GM23338 (cell line): ENCODE data around the gene FAF1. TPM values are rescaled to one million over a fixed set of nuclear protein-coding genes. Genes with fewer than 3 reads are reported as not detected.

Source experiments
- ATAC-seq: fragments of 200-7000 bp; cut with Tn5 transposase; 3 replicates; pipeline ENCODE4 v1.9.1; 2020
- DNase-seq: peaks from one replicate; pipeline ENCODE4 v3.0.0-alpha.2; 2015; ENCODE audit warnings: low spot score
- H2AFZ ChIP-seq: fragments of 200-600 bp; sonication (generic); 2 replicates; pipeline ENCODE4 v1.8.0; 2016; ENCODE audit warnings: antibody characterized with exemption, mild to moderate bottlenecking, moderate library complexity
- H3F3A ChIP-seq: fragments of 200-600 bp; sonication (generic); replicated peaks from 2 replicates; pipeline ENCODE4 v1.8.0; 2017; ENCODE audit warnings: antibody characterized with exemption, mixed run types, low read depth
- H3K27ac ChIP-seq: fragments of 200-600 bp; sonication (generic); 2 replicates; pipeline ENCODE4 v1.6.1; 2016; ENCODE audit warnings: low read depth
- H3K27me3 ChIP-seq: fragments of 200-600 bp; sonication (generic); 2 replicates; pipeline ENCODE4 v1.8.0; 2016; ENCODE audit warnings: mild to moderate bottlenecking, mixed run types, moderate library complexity; ENCODE audit not compliant: insufficient read depth
- H3K36me3 ChIP-seq: fragments of 200-600 bp; sonication (generic); 2 replicates; pipeline ENCODE4 v1.8.0; 2016; ENCODE audit warnings: mild to moderate bottlenecking; ENCODE audit not compliant: insufficient read depth
- H3K4me1 ChIP-seq: fragments of 200-600 bp; sonication (generic); 2 replicates; pipeline ENCODE4 v1.8.0; 2016; ENCODE audit warnings: mild to moderate bottlenecking, moderate library complexity; ENCODE audit not compliant: insufficient read depth
- H3K4me2 ChIP-seq: fragments of 200-600 bp; sonication (generic); 2 replicates; pipeline ENCODE4 v1.7.1; 2017; ENCODE audit warnings: mixed run types
- H3K4me3 ChIP-seq: fragments of 200-600 bp; sonication (generic); 2 replicates; pipeline ENCODE4 v1.6.1; 2016; ENCODE audit warnings: mixed run types
- H3K79me2 ChIP-seq: fragments of 200-600 bp; sonication (generic); replicated peaks from 2 replicates; pipeline ENCODE4 v1.8.0; 2017; ENCODE audit warnings: mild to moderate bottlenecking; ENCODE audit not compliant: insufficient read depth
- H3K9me2 ChIP-seq: fragments of 200-600 bp; sonication (generic); 2 replicates; pipeline ENCODE4 v1.8.0; 2017; ENCODE audit not compliant: insufficient read depth
- H4K20me1 ChIP-seq: fragments of 200-600 bp; sonication (generic); replicated peaks from 2 replicates; pipeline ENCODE4 v1.8.0; 2017; ENCODE audit warnings: mild to moderate bottlenecking; ENCODE audit not compliant: insufficient read depth
- H3K27ac Mint-ChIP-seq: 2 replicates; pipeline ENCODE4 v1.8.0; 2020; ENCODE audit warnings: inconsistent platforms, mild to moderate bottlenecking, moderate library complexity, mixed read lengths
- H3K27me3 Mint-ChIP-seq: 3 replicates; pipeline ENCODE4 v1.8.0; 2022; ENCODE audit warnings: low read depth, mild to moderate bottlenecking, moderate library complexity, mixed read lengths, inconsistent platforms; ENCODE audit not compliant: insufficient read depth, poor library complexity
- H3K36me3 Mint-ChIP-seq: 3 replicates; pipeline ENCODE4 v1.8.0; 2021; ENCODE audit warnings: low read depth, mild to moderate bottlenecking, inconsistent platforms, moderate library complexity, mixed read lengths
- H3K4me1 Mint-ChIP-seq: 3 replicates; pipeline ENCODE4 v1.8.0; 2020; ENCODE audit warnings: mild to moderate bottlenecking, inconsistent platforms, mixed read lengths
- H3K4me3 Mint-ChIP-seq: 3 replicates; pipeline ENCODE4 v1.8.0; 2021; ENCODE audit warnings: moderate library complexity, mild to moderate bottlenecking, inconsistent platforms, mixed read lengths
- H3K9me3 Mint-ChIP-seq: 3 replicates; pipeline ENCODE4 v1.8.0; 2020; ENCODE audit warnings: moderate library complexity, mild to moderate bottlenecking, inconsistent platforms, mixed read lengths
- CREB1 ChIP-seq: fragments of 250-450 bp; sonication (Bioruptor Pico); IDR thresholded peaks from 2 replicates; pipeline ENCODE4 v1.5.0; 2020; ENCODE audit warnings: low read depth, mild to moderate bottlenecking, moderate library complexity
- EZH2phosphoT487 ChIP-seq: fragments of 200-600 bp; sonication (generic); IDR thresholded peaks from one replicate; pipeline ENCODE4 v1.8.1; 2018; ENCODE audit warnings: antibody characterized with exemption; ENCODE audit not compliant: unreplicated experiment
- JUNB ChIP-seq: IDR thresholded peaks from one replicate; pipeline ENCODE4 v1.6.1; 2016; ENCODE audit warnings: antibody characterized with exemption; ENCODE audit not compliant: unreplicated experiment
- NANOG ChIP-seq: IDR thresholded peaks from 2 replicates; pipeline ENCODE4 v1.6.1; 2016; ENCODE audit warnings: antibody characterized with exemption, borderline replicate concordance
- POLR2AphosphoS5 ChIP-seq: IDR thresholded peaks from 2 replicates; pipeline ENCODE4 v1.6.1; 2016; ENCODE audit warnings: antibody characterized with exemption, low read depth
- STAT1 ChIP-seq: IDR thresholded peaks from one replicate; pipeline ENCODE4 v1.6.1; 2016; ENCODE audit warnings: antibody characterized with exemption; ENCODE audit not compliant: unreplicated experiment
- ZNF114 ChIP-seq: fragments of 250-450 bp; sonication (Bioruptor Pico); IDR thresholded peaks from 2 replicates; pipeline ENCODE4 v1.5.0; 2020; ENCODE audit warnings: mild to moderate bottlenecking, moderate library complexity
- polyA plus RNA-seq: library from polyadenylated mRNA; unstranded; fragments of >200 nt; fragmentation: Nextera tagmentation; extraction: Ambion mirVana; gene quantifications from 2 replicates; pipeline ENCODE4 v1.2.1, GENCODE V29; 2016
- total RNA-seq: library from RNA; depleted of rRNA; stranded (reverse); fragments of >200 nt; shearing (Covaris generic); gene quantifications from 2 replicates; pipeline ENCODE4 v1.2.3, GENCODE V29; 2014
- TF ChIP-seq, protein P1 (sequence below): IDR thresholded peaks from one replicate; pipeline ENCODE4 v1.6.1; 2018; ENCODE audit warnings: antibody characterized with exemption; ENCODE audit not compliant: unreplicated experiment
- TF ChIP-seq, protein P2 (sequence below), 2 experiments: fragments of 200-600 bp in 1 of 2; sonication (generic) in 1 of 2; conservative IDR thresholded peaks; 2 replicates each; pipeline versions ENCODE4 v1.5.1 to v1.6.1; 2016 to 2017; ENCODE audit warnings: antibody characterized with exemption in 2 of 2, low read depth in 2 of 2, mild to moderate bottlenecking in 2 of 2, moderate library complexity in 1 of 2
- TF ChIP-seq, protein P3 (sequence below): IDR thresholded peaks from 2 replicates; pipeline ENCODE4 v1.6.1; 2016; ENCODE audit warnings: antibody characterized with exemption

FAF1 gene
- total and polyA plus RNA-seq, 2 experiments from 2014 or later = 24.1 to 53.2 TPM

DNA sequence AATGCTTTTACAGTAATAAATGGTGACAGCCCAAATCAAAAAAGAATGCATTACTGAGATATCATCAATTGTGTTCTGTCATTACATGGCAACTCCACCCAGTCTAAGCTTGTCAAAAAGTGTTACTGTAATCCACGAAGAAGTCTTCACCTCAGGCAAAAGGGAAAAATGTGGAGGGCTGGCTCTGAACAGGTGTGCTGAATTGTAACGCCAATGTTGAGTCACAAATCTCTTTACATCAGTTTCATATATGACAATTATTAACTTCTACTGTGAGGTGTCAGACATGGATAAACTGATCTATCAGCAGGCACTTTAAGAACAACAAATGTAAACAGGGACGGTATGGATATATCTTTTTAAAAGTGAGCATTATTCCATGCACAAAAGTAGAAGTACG is 438.4 kb downstream of the FAF1 start (continued):
- TF ChIP-seq, protein P1, sequence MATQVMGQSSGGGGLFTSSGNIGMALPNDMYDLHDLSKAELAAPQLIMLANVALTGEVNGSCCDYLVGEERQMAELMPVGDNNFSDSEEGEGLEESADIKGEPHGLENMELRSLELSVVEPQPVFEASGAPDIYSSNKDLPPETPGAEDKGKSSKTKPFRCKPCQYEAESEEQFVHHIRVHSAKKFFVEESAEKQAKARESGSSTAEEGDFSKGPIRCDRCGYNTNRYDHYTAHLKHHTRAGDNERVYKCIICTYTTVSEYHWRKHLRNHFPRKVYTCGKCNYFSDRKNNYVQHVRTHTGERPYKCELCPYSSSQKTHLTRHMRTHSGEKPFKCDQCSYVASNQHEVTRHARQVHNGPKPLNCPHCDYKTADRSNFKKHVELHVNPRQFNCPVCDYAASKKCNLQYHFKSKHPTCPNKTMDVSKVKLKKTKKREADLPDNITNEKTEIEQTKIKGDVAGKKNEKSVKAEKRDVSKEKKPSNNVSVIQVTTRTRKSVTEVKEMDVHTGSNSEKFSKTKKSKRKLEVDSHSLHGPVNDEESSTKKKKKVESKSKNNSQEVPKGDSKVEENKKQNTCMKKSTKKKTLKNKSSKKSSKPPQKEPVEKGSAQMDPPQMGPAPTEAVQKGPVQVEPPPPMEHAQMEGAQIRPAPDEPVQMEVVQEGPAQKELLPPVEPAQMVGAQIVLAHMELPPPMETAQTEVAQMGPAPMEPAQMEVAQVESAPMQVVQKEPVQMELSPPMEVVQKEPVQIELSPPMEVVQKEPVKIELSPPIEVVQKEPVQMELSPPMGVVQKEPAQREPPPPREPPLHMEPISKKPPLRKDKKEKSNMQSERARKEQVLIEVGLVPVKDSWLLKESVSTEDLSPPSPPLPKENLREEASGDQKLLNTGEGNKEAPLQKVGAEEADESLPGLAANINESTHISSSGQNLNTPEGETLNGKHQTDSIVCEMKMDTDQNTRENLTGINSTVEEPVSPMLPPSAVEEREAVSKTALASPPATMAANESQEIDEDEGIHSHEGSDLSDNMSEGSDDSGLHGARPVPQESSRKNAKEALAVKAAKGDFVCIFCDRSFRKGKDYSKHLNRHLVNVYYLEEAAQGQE = no peak
- TF ChIP-seq POLR2AphosphoS5 (no peak), EZH2phosphoT487 (no peak)
- TF ChIP-seq, protein P2, sequence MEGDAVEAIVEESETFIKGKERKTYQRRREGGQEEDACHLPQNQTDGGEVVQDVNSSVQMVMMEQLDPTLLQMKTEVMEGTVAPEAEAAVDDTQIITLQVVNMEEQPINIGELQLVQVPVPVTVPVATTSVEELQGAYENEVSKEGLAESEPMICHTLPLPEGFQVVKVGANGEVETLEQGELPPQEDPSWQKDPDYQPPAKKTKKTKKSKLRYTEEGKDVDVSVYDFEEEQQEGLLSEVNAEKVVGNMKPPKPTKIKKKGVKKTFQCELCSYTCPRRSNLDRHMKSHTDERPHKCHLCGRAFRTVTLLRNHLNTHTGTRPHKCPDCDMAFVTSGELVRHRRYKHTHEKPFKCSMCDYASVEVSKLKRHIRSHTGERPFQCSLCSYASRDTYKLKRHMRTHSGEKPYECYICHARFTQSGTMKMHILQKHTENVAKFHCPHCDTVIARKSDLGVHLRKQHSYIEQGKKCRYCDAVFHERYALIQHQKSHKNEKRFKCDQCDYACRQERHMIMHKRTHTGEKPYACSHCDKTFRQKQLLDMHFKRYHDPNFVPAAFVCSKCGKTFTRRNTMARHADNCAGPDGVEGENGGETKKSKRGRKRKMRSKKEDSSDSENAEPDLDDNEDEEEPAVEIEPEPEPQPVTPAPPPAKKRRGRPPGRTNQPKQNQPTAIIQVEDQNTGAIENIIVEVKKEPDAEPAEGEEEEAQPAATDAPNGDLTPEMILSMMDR (conservative IDR thresholded peaks at IDR 0.05; ENCODE audit: low read depth in 2 of 2) = no peak

DNA sequence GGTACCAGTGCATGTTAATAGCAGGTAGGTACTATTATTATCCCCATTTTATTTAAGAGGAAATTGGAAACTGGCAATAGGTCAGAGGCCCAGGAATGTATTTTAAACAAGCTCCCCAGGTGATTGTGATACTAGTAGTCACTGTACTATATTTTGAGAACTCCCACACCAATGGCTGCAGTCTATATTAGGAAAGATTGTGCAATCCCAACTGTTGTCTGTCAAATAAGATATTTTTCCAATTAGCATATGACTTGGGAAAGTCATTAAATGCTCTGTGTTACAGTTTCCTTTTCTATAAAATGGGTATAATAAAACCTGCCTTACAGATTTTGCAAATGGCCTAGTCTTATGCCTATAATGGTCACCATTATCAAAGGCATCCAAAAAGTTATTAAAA is 442.6 kb downstream of the FAF1 start:
- Histone ChIP-seq H3K4me2 (no peak overlapping the region), H3K27me3 (no peaks in the 10 kb centered on the region), H3K79me2 (no peaks in the 10 kb centered on the region), H3K9me2 (no peaks in the 10 kb centered on the region), H2AFZ (no peak overlapping the region), H3K27ac (no peak overlapping the region), H3F3A (no peaks in the 10 kb centered on the region), H3K36me3 (no peaks in the 10 kb centered on the region), H3K4me3 (no peak overlapping the region), H4K20me1 (no peaks in the 10 kb centered on the region), H3K4me1 (no peaks in the 10 kb centered on the region)
- ATAC-seq (no peak), DNase-seq (no peak)
- H3K36me3 Mint-ChIP-seq = no peaks in the 10 kb centered on the region
- H3K9me3 Mint-ChIP-seq = no peaks in the 10 kb centered on the region
- peaks cover 3% of the 10 kb centered on the region for H3K27me3 Mint-ChIP-seq
- no peaks in the 10 kb centered on the region for H3K4me1 Mint-ChIP-seq
- H3K27ac Mint-ChIP-seq = no peak overlapping the region
- no peak overlapping the region for H3K4me3 Mint-ChIP-seq
- TF ChIP-seq NANOG (no peak), STAT1 (no peak), CREB1 (CRISPR knock-in tag) (no peak), ZNF114 (CRISPR knock-in tag) (no peak), JUNB (no peak)
- TF ChIP-seq, protein P1 = no peak
- TF ChIP-seq, protein P2 (conservative IDR thresholded peaks at IDR 0.05; ENCODE audit: low read depth in 2 of 2) = no peak
- TF ChIP-seq, protein P3, sequence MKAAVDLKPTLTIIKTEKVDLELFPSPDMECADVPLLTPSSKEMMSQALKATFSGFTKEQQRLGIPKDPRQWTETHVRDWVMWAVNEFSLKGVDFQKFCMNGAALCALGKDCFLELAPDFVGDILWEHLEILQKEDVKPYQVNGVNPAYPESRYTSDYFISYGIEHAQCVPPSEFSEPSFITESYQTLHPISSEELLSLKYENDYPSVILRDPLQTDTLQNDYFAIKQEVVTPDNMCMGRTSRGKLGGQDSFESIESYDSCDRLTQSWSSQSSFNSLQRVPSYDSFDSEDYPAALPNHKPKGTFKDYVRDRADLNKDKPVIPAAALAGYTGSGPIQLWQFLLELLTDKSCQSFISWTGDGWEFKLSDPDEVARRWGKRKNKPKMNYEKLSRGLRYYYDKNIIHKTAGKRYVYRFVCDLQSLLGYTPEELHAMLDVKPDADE = no peak
